Esophagus muscularis mucosa (tissue), 4 donors: Measurements from ENCODE around the gene TXNL1. TPM values are rescaled to one million over a fixed set of nuclear protein-coding genes. Genes with fewer than 3 reads are reported as not detected.

Source experiments
- DNase-seq: peaks from one replicate; pipeline ENCODE4 v3.0.0-alpha.2; 2017; ENCODE audit errors: extremely low spot score
- H3K27ac ChIP-seq, 4 donors: fragments of 200-600 bp; sonication (generic); replicated peaks in 1 of 4; 1 replicate in 3 of 4; 2 replicates in 1 of 4; pipeline ENCODE4 v1.5.1; 2016 to 2019; ENCODE audit warnings: mild to moderate bottlenecking in 1 of 4
- H3K27me3 ChIP-seq, 4 donors: fragments of 200-600 bp; sonication (generic); one replicate each; pipeline versions ENCODE4 v1.5.1 to v1.6.0; 2016 to 2019
- H3K36me3 ChIP-seq, 4 donors: fragments of 200-600 bp; sonication (generic); one replicate each; pipeline ENCODE4 v1.5.1; 2016 to 2019
- H3K4me1 ChIP-seq, 4 donors: fragments of 200-600 bp; sonication (generic); one replicate each; pipeline ENCODE4 v1.5.1; 2016 to 2019
- H3K4me3 ChIP-seq, 4 donors: fragments of 200-600 bp; sonication (generic); 1 replicate in 2 of 4; 2 replicates in 2 of 4; pipeline ENCODE4 v1.5.1; 2016 to 2019; ENCODE audit warnings: mild to moderate bottlenecking in 4 of 4, moderate library complexity in 1 of 4
- H3K9me3 ChIP-seq, 4 donors: fragments of 200-600 bp; sonication (generic); 1 replicate in 3 of 4; 2 replicates in 1 of 4; pipeline ENCODE4 v1.5.1; 2016 to 2019
- CTCF ChIP-seq, 3 experiments: fragments of 200-600 bp in 2 of 3; fragments of 450-650 bp in 1 of 3; sonication (generic) in 2 of 3; IDR thresholded peaks; one replicate each; pipeline ENCODE4 v1.5.1; 2017 to 2019; ENCODE audit warnings: antibody characterized with exemption in 3 of 3, mild to moderate bottlenecking in 2 of 3, moderate library complexity in 1 of 3
- EP300 ChIP-seq: sonication (generic); formaldehyde crosslinking; IDR thresholded peaks from one replicate; pipeline ENCODE4 v1.6.1; 2017; ENCODE audit warnings: antibody characterized with exemption
- POLR2A ChIP-seq: fragments of 450-650 bp; IDR thresholded peaks from one replicate; pipeline ENCODE4 v1.6.1; 2017; ENCODE audit warnings: antibody characterized with exemption, moderate library complexity, mild to moderate bottlenecking, low read depth
- POLR2AphosphoS5 ChIP-seq, 2 donors: sonication (generic); formaldehyde crosslinking; IDR thresholded peaks; one replicate each; pipeline ENCODE4 v1.6.1; 2017; ENCODE audit warnings: antibody characterized with exemption in 2 of 2
- WGBS: methylation state at CpG from one replicate; pipeline ENCODE4 v1.1.5; 2018; 5-methylcytosine and 5-hydroxymethylcytosine counted together
- intact Hi-C: fragments of 100-400 bp; cut with DNase I; formaldehyde crosslinking; loops from one replicate; pipeline ENCODE4 v1.15.1; 2023
- total RNA-seq, 4 donors: library from RNA; depleted of rRNA; stranded (reverse); fragments of >200 nt; gene quantifications; one replicate each; pipeline versions ENCODE4 v1.1.0 to v1.2.1, GENCODE V29; 2016

TXNL1 gene
- total RNA-seq, 4 donors from 2014 or later = 29.9 to 42.5 (median 40.4) TPM

- H3K4me1 ChIP-seq = peaks cover 29 to 79% (median 76%) of the 10 kb centered on the region in 4 donors
- no peaks in the 10 kb centered on the region for H3K9me3 ChIP-seq
- no peak overlapping the region for H3K27ac ChIP-seq
- no peak for DNase-seq
- intact Hi-C loops = loop anchor here (10.0 kb wide), 1 partner anchor 1048 kb away; the partner anchor contains the start of gene TCF4
- 90% methylated on average over 7 of the region's 7 CpGs for WGBS
- H3K36me3 ChIP-seq = peaks cover 0 to 13% (median 5%) of the 10 kb centered on the region in 4 donors
- H3K27me3 ChIP-seq = no peaks in the 10 kb centered on the region
- TF ChIP-seq EP300 (no peak), POLR2A (no peak), POLR2AphosphoS5 (IDR thresholded peaks at IDR 0.05) (no peak), CTCF (IDR thresholded peaks at IDR 0.05) (no peak)
- no peak overlapping the region for H3K4me3 ChIP-seq
Measured at GRCh38 chr18:56632070-56633022, 6.0 kb downstream of the TXNL1 start.

- intact Hi-C loops = no loop called here
- H3K9me3 ChIP-seq = no peaks in the 10 kb centered on the region
- H3K4me3 ChIP-seq = no peak overlapping the region
- TF ChIP-seq POLR2A (no peak), EP300 (no peak), CTCF (IDR thresholded peaks at IDR 0.05) (no peak), POLR2AphosphoS5 (IDR thresholded peaks at IDR 0.05) (no peak)
- H3K27ac ChIP-seq = no peak overlapping the region
- DNase-seq = no peak
- 76% methylated on average over 2 of the region's 2 CpGs for WGBS
- H3K4me1 ChIP-seq = peaks cover 0 to 61% (median 46%) of the 10 kb centered on the region in 4 donors
- H3K36me3 ChIP-seq = peaks cover 0 to 33% (median 11%) of the 10 kb centered on the region in 4 donors
- no peaks in the 10 kb centered on the region for H3K27me3 ChIP-seq
Measured at GRCh38 chr18:56627991-56628390, 10.4 kb downstream of the TXNL1 start.

- Histone ChIP-seq H3K9me3 (no peaks in the 10 kb centered on the region), H3K27ac (no peak overlapping the region), H3K36me3 (peaks cover 32 to 89% (median 69%) of the 10 kb centered on the region in 4 donors), H3K4me1 (no peaks in the 10 kb centered on the region), H3K4me3 (no peak overlapping the region), H3K27me3 (no peaks in the 10 kb centered on the region)
- WGBS = 94% methylated on average over 7 of the region's 7 CpGs
- intact Hi-C loops = no loop called here
- TF ChIP-seq EP300 (no peak), CTCF (IDR thresholded peaks at IDR 0.05) (no peak), POLR2AphosphoS5 (IDR thresholded peaks at IDR 0.05) (no peak), POLR2A (no peak)
- no peak for DNase-seq
Measured at GRCh38 chr18:56615738-56616520, 22.5 kb downstream of the TXNL1 start.

GRCh38 chr18:56606618-56607017, 31.8 kb downstream of the TXNL1 start:
- Histone ChIP-seq H3K4me1 (no peaks in the 10 kb centered on the region), H3K9me3 (no peaks in the 10 kb centered on the region), H3K27me3 (no peaks in the 10 kb centered on the region), H3K4me3 (no peak overlapping the region), H3K36me3 (peaks cover 21 to 85% (median 51%) of the 10 kb centered on the region in 4 donors), H3K27ac (no peak overlapping the region)
- no peak for DNase-seq
- TF ChIP-seq CTCF (IDR thresholded peaks at IDR 0.05) = no peak
- TF ChIP-seq POLR2AphosphoS5 (IDR thresholded peaks at IDR 0.05) = no peak
- TF ChIP-seq EP300 = no peak
- TF ChIP-seq POLR2A = no peak
- intact Hi-C loops = no loop called here
- 95% methylated on average over 2 of the region's 2 CpGs for WGBS
